Measurements from ENCODE around the gene FOXJ3.

DNA sequence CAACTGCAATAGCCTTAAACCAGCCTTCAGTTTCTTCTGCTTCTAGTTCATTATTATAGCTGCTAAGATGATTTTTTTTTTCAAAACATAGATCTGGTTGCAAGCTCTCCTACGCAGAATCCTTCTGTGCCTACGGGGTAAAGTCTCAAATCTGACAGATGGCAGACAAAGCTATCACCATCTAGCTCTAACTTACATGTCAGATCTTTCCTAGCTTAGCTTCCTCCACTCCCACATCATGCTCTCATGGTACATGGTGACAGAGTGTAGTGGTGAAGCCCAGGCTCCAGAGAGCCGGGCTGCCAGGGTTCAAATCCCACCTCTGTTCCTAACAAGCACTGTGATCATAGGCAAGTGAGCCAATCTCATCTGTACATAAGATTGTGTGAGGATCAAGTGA, 206.1 kb downstream of the FOXJ3 start:
- TF ChIP-seq, protein P1, sequence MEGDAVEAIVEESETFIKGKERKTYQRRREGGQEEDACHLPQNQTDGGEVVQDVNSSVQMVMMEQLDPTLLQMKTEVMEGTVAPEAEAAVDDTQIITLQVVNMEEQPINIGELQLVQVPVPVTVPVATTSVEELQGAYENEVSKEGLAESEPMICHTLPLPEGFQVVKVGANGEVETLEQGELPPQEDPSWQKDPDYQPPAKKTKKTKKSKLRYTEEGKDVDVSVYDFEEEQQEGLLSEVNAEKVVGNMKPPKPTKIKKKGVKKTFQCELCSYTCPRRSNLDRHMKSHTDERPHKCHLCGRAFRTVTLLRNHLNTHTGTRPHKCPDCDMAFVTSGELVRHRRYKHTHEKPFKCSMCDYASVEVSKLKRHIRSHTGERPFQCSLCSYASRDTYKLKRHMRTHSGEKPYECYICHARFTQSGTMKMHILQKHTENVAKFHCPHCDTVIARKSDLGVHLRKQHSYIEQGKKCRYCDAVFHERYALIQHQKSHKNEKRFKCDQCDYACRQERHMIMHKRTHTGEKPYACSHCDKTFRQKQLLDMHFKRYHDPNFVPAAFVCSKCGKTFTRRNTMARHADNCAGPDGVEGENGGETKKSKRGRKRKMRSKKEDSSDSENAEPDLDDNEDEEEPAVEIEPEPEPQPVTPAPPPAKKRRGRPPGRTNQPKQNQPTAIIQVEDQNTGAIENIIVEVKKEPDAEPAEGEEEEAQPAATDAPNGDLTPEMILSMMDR (IDR thresholded peaks at IDR 0.05 in 4 of 5, conservative IDR thresholded peaks at IDR 0.05 in 1 of 5) = no peak
- TF ChIP-seq POLR2A (IDR thresholded peaks at IDR 0.05) = no peak
